ENCODE data around the gene TMEM17. TPM values are rescaled to one million over a fixed set of nuclear protein-coding genes. Genes with fewer than 3 reads are reported as not detected.

TMEM17 gene
- total and polyA plus RNA-seq, 4 donors, result 6.0 to 8.7 (median 7.0) TPM

DNA sequence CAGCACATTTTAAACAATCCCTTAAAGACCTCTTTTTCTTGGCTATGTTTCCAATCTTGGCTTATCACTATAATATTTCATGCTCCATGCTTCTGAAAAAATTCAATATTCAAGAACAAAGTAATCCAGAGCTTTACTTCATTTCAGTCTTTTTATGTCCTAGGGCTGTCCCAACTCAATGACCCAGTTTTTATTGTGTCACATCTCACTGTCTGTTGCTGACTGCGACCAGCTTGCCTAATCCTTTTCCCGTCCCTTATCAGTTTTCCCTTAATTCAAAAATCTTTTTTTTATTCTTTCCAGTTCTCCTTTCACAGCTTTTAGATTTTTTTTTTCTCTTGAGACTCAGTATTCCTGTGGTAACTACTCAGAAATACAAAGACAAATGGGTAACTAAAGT, 10.2 kb downstream of the TMEM17 start:
- Histone ChIP-seq H3K27ac (ENCODE audit: low read depth, low read length) (no peak overlapping the region), H3K4me1 (ENCODE audit: control insufficient read depth, insufficient read depth, low read length) (no peaks in the 10 kb centered on the region), H3K27me3 (ENCODE audit: control insufficient read depth, insufficient read depth, low read length) (no peaks in the 10 kb centered on the region), H3K9me3 (ENCODE audit: control insufficient read depth, insufficient read depth, low read length) (no peaks in the 10 kb centered on the region), H3K36me3 (ENCODE audit: control insufficient read depth, insufficient read depth, low read length) (no peaks in the 10 kb centered on the region), H3K4me3 (ENCODE audit: low read depth, low read length) (no peak overlapping the region)
- 45% methylated on average over 2 of the region's 2 CpGs for WGBS (ENCODE audit: insufficient coverage)
- DNase-seq (ENCODE audit: low read depth in 4 of 6, low spot score in 6 of 6), result peak in 1 of 6 donors; percentile 53

DNA sequence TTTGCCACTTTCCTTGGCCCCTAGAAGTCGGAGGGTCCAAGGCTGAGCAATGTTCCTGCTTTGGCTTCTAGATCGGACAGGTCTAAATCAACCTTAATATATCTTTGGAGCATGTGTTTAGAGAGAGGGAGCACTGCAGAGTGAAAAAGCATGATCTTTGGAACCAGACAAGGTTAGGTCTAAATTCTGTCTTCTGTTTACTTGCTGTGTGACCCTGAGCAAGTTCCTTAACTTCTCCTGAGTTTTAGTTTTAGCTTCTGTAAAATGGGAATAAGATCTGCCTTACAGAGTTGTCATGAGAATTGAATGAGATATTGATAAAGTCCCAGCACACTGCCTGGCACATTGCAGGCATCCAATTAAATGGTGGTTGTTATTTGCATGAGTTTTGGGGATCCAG, 13.9 kb downstream of the TMEM17 start:
- 100% methylated on average over 1 of the region's 2 CpGs for WGBS (ENCODE audit: insufficient coverage)
- H3K36me3 ChIP-seq (ENCODE audit: control insufficient read depth, insufficient read depth, low read length), result no peaks in the 10 kb centered on the region

DNA sequence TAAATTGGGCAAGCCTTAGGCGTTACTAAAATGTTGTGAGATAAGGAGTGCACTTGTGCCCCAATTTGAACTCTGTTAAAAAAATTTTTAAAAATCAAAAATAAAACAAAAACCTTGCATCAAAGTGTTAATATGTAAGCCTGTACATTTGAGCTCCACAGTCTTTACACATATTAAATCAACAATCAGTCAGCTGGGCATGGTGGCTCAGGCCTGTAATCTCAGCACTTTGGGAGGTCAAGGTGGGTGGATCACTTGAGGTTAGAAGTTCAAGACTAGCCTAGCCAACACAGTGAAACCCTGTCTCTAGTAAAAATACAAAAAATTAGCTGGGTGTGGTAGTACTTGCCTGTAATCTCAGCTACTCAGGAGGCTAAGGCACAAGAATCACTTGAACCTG, 16.3 kb downstream of the TMEM17 start:
- no peak overlapping the region for H3K4me3 ChIP-seq (ENCODE audit: low read depth, low read length)
- peak overlapping the region; percentile 54 for H3K27ac ChIP-seq (ENCODE audit: low read depth, low read length)
- no peaks in the 10 kb centered on the region for H3K36me3 ChIP-seq (ENCODE audit: control insufficient read depth, insufficient read depth, low read length)
- H3K27me3 ChIP-seq (ENCODE audit: control insufficient read depth, insufficient read depth, low read length), result no peaks in the 10 kb centered on the region
- H3K9me3 ChIP-seq (ENCODE audit: control insufficient read depth, insufficient read depth, low read length), result no peaks in the 10 kb centered on the region
- WGBS (ENCODE audit: insufficient coverage), result no CpG with 5 or more reads among the region's 1 CpG
- no peak for DNase-seq (ENCODE audit: low read depth in 4 of 6, low spot score in 6 of 6)
- peaks cover 3% of the 10 kb centered on the region for H3K4me1 ChIP-seq (ENCODE audit: control insufficient read depth, insufficient read depth, low read length)

More for the DNA sequence above, 13.9 kb downstream of the TMEM17 start:
- Histone ChIP-seq H3K4me3 (ENCODE audit: low read depth, low read length) (no peak overlapping the region), H3K9me3 (ENCODE audit: control insufficient read depth, insufficient read depth, low read length) (no peaks in the 10 kb centered on the region), H3K27me3 (ENCODE audit: control insufficient read depth, insufficient read depth, low read length) (no peaks in the 10 kb centered on the region), H3K4me1 (ENCODE audit: control insufficient read depth, insufficient read depth, low read length) (peaks cover 3% of the 10 kb centered on the region), H3K27ac (ENCODE audit: low read depth, low read length) (no peak overlapping the region)
- no peak for DNase-seq (ENCODE audit: low read depth in 4 of 6, low spot score in 6 of 6)

DNA sequence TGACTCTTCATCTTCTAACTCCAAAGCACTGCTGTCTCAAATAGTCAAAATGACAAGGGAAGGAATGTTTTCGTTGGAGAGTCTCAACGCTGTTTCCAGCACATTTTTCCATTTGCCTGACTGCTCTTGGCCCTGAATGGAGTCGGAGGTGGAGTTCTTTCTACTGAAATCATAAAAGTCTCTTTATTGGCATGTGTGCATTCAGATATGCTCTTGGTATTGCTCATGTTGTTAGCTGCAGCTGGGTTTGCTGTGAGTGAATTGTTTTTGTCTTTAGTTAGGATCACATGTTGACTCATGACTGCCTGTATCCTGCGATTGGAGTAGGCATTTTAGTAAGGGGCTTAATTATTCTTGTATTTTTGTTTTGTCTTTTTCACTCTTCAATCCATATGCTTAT, 16.8 kb downstream of the TMEM17 start:
- peak overlapping the region; percentile 54 for H3K27ac ChIP-seq (ENCODE audit: low read depth, low read length)
- no peaks in the 10 kb centered on the region for H3K27me3 ChIP-seq (ENCODE audit: control insufficient read depth, insufficient read depth, low read length)
- WGBS (ENCODE audit: insufficient coverage), result 37% methylated on average over 2 of the region's 4 CpGs
- peak in 2 of 6 donors; percentile 35 to 67 for DNase-seq (ENCODE audit: low read depth in 4 of 6, low spot score in 6 of 6)
- H3K36me3 ChIP-seq (ENCODE audit: control insufficient read depth, insufficient read depth, low read length), result no peaks in the 10 kb centered on the region
- H3K9me3 ChIP-seq (ENCODE audit: control insufficient read depth, insufficient read depth, low read length), result no peaks in the 10 kb centered on the region
- no peak overlapping the region for H3K4me3 ChIP-seq (ENCODE audit: low read depth, low read length)
- peaks cover 3% of the 10 kb centered on the region for H3K4me1 ChIP-seq (ENCODE audit: control insufficient read depth, insufficient read depth, low read length)

DNA sequence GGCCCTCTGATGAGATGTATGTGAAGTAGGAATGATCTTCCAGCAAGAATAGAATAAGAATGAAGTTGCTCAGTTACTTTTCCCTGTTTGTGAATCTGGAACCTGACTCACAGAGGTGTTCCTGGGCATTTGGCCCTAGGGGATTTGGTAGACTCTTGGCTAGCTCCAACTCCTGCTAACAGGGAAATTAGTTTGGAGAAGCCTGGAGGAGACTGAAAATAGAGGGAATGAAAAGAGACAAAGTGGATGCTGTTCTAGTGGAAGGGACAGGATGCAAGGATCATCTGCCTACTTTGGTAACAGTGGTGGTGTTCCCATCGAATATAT, 19.6 kb downstream of the TMEM17 start:
- 100% methylated on average over 1 of the region's 1 CpG for WGBS (ENCODE audit: insufficient coverage)
- H3K9me3 ChIP-seq (ENCODE audit: control insufficient read depth, insufficient read depth, low read length), result no peaks in the 10 kb centered on the region
- H3K4me1 ChIP-seq (ENCODE audit: control insufficient read depth, insufficient read depth, low read length), result peaks cover 3% of the 10 kb centered on the region
- H3K36me3 ChIP-seq (ENCODE audit: control insufficient read depth, insufficient read depth, low read length), result no peaks in the 10 kb centered on the region
- DNase-seq (ENCODE audit: low read depth in 4 of 6, low spot score in 6 of 6), result no peak
- no peak overlapping the region for H3K27ac ChIP-seq (ENCODE audit: low read depth, low read length)
- H3K27me3 ChIP-seq (ENCODE audit: control insufficient read depth, insufficient read depth, low read length), result no peaks in the 10 kb centered on the region
- H3K4me3 ChIP-seq (ENCODE audit: low read depth, low read length), result no peak overlapping the region

DNA sequence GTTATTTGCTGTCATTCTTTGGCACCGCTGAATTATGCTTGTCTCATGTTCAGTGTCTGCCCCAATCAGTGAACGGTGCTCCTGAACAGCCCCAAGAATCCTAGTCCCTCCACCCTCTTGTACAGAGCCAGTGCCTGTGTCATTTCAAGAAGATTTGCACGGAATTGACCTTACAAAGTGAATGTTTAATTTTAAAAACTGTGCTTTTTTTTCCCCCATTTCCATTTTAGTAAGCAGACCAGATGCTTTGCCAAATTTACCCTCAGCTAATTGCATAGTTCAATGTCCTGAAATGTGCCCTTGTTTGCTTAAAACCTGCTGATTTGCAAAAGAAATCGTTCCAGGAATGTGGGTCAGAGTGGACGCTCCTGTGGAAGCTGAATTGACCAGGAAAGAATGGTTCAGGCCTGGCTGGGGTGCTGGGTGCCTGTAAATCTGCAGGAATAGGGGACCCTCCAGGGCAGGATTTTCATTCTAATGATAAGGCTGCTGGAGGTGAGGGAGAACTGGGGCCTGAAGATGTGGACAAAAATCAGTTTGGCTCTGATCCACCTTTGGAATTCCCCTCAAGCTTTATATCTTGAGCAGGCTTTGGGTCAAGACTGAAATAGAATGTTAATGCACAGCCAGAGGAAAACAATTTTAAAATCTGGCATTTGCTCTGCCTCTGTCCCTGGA, 20.1 kb downstream of the TMEM17 start:
- Histone ChIP-seq H3K36me3 (ENCODE audit: control insufficient read depth, insufficient read depth, low read length) (no peaks in the 10 kb centered on the region), H3K27ac (ENCODE audit: low read depth, low read length) (peak overlapping the region; percentile 45), H3K9me3 (ENCODE audit: control insufficient read depth, insufficient read depth, low read length) (no peaks in the 10 kb centered on the region), H3K4me3 (ENCODE audit: low read depth, low read length) (no peak overlapping the region), H3K27me3 (ENCODE audit: control insufficient read depth, insufficient read depth, low read length) (no peaks in the 10 kb centered on the region), H3K4me1 (ENCODE audit: control insufficient read depth, insufficient read depth, low read length) (peaks cover 3% of the 10 kb centered on the region)
- DNase-seq (ENCODE audit: low read depth in 4 of 6, low spot score in 6 of 6), result peak in 1 of 6 donors; percentile 41
- 51% methylated on average over 3 of the region's 5 CpGs for WGBS (ENCODE audit: insufficient coverage)

DNA sequence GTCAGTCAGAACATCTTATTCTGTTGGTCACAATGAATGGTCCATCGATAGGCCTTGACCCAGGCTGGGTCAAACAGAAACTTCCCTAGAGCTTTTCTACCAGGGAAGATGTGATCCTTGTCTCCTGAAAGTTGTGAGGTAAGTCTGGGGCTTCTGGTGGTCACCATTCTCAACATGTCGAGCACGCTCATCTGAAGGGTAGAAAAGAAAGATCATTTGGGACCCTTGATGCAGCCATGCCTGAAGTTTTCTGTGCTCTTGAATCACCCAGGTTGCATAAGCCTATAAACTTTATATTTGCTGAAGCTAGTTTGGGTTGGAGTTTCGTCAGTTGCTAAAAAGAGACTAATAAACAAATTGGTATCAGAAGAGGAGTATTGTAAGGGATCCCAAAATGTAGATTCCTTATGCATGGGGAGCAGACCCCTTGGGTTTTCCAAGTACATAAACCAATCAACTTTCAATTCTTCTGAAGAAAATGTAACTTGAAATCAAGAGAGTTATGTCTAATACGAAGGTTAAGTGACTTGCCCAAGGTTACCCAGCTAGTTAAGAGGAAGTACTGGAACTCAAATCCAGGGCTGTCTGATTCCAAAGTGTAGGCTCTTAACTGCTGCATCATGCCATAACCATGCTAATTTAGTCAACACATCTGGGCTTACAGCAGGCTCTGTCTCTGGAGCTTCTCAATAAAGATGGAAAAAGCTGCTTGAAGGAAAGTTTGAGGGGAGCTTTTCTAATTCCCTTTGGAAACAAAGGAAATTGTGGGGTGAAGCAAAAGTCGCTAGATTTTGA, 23.2 kb downstream of the TMEM17 start:
- Histone ChIP-seq H3K4me1 (ENCODE audit: control insufficient read depth, insufficient read depth, low read length) (peaks cover 6% of the 10 kb centered on the region), H3K9me3 (ENCODE audit: control insufficient read depth, insufficient read depth, low read length) (no peaks in the 10 kb centered on the region), H3K27me3 (ENCODE audit: control insufficient read depth, insufficient read depth, low read length) (no peaks in the 10 kb centered on the region), H3K27ac (ENCODE audit: low read depth, low read length) (no peak overlapping the region), H3K36me3 (ENCODE audit: control insufficient read depth, insufficient read depth, low read length) (no peaks in the 10 kb centered on the region), H3K4me3 (ENCODE audit: low read depth, low read length) (no peak overlapping the region)
- no peak for DNase-seq (ENCODE audit: low read depth in 4 of 6, low spot score in 6 of 6)
- WGBS (ENCODE audit: insufficient coverage), result 84% methylated on average over 4 of the region's 6 CpGs

DNA sequence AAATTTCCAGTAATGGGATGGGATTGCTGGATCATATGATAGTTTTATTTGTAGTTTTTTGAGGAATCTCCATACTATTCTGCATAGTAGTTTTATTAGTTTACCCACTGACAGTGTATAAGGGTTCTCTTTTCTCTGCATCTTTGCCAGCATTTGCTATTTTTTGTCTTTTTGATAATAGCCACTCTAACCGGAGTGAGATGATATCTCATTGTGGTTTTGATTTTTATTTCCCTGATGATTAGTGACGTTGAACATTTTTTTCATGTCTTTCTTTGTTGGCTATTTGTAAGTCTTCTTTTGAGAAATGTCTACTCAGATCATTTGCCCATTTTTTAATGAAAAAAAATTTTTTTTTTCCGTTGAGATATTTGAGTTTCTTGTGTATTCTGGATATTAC, 26.1 kb downstream of the TMEM17 start:
- H3K4me1 ChIP-seq (ENCODE audit: control insufficient read depth, insufficient read depth, low read length), result peaks cover 21% of the 10 kb centered on the region
- no peaks in the 10 kb centered on the region for H3K36me3 ChIP-seq (ENCODE audit: control insufficient read depth, insufficient read depth, low read length)
- H3K4me3 ChIP-seq (ENCODE audit: low read depth, low read length), result no peak overlapping the region
- DNase-seq (ENCODE audit: low read depth in 4 of 6, low spot score in 6 of 6), result no peak
- WGBS (ENCODE audit: insufficient coverage), result no CpG with 5 or more reads among the region's 3 CpGs
- no peak overlapping the region for H3K27ac ChIP-seq (ENCODE audit: low read depth, low read length)
- H3K27me3 ChIP-seq (ENCODE audit: control insufficient read depth, insufficient read depth, low read length), result peaks cover 2% of the 10 kb centered on the region
- no peaks in the 10 kb centered on the region for H3K9me3 ChIP-seq (ENCODE audit: control insufficient read depth, insufficient read depth, low read length)

DNA sequence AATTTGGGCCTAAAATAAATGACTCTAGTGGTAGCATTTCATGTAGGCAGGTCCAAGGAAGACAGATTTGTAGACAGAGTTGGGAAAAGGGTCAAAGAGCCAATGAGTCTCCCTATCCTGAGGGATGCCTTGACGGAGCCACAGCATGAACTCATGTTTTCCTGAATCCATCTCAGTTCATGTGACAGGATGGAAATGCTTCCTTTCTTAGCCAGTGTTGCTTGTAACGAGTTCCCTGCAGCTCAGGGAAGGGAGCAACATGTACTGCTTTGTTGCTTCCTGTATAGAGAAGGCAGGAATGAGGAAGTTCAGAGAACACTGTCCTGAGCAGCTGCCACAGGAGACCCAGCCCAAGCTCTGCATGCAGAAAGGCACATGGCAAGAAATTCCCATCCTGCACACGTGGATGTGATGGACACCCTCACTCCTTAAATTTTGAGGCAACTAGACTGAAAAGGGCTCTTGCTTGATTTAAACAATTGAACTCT, 27.9 kb downstream of the TMEM17 start:
- WGBS (ENCODE audit: insufficient coverage), result 37% methylated on average over 3 of the region's 3 CpGs
- Histone ChIP-seq H3K4me1 (ENCODE audit: control insufficient read depth, insufficient read depth, low read length) (peaks cover 37% of the 10 kb centered on the region), H3K27me3 (ENCODE audit: control insufficient read depth, insufficient read depth, low read length) (peaks cover 2% of the 10 kb centered on the region), H3K4me3 (ENCODE audit: low read depth, low read length) (no peak overlapping the region), H3K9me3 (ENCODE audit: control insufficient read depth, insufficient read depth, low read length) (no peaks in the 10 kb centered on the region), H3K36me3 (ENCODE audit: control insufficient read depth, insufficient read depth, low read length) (no peaks in the 10 kb centered on the region), H3K27ac (ENCODE audit: low read depth, low read length) (peak overlapping the region; percentile 17)
- DNase-seq (ENCODE audit: low read depth in 4 of 6, low spot score in 6 of 6), result peak in 1 of 6 donors; percentile 16

DNA sequence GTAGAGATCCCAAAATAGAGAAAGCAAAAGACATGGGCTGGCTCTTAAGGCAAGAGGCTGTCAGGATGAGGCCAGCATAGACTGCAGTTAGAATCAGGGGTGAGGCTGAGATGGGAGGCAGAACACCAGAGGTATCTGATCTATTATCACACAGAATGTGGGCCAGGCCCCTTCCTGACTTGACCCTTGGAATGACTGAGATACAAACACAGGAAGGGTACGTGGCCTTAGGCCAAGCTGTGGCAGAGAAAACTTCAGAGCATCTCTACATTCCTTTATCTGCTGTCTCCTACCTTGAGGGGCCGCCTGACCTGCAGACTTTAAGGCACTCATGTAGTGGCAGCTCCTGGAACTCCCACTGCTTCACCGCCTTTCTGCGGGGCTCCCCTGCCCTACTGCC, 28.4 kb downstream of the TMEM17 start:
- no peak overlapping the region for H3K4me3 ChIP-seq (ENCODE audit: low read depth, low read length)
- no peaks in the 10 kb centered on the region for H3K36me3 ChIP-seq (ENCODE audit: control insufficient read depth, insufficient read depth, low read length)
- H3K27ac ChIP-seq (ENCODE audit: low read depth, low read length), result peak overlapping the region; percentile 17
- peaks cover 2% of the 10 kb centered on the region for H3K27me3 ChIP-seq (ENCODE audit: control insufficient read depth, insufficient read depth, low read length)
- H3K9me3 ChIP-seq (ENCODE audit: control insufficient read depth, insufficient read depth, low read length), result no peaks in the 10 kb centered on the region
- H3K4me1 ChIP-seq (ENCODE audit: control insufficient read depth, insufficient read depth, low read length), result peaks cover 37% of the 10 kb centered on the region
- no peak for DNase-seq (ENCODE audit: low read depth in 4 of 6, low spot score in 6 of 6)
- WGBS (ENCODE audit: insufficient coverage), result 89% methylated on average over 4 of the region's 4 CpGs

All from spinal cord (tissue), 10 donors.